GM12892 (cell line): ENCODE results near the gene PRPSAP2.

Source experiments
- POLR2A ChIP-seq: IDR thresholded peaks from 2 replicates; pipeline ENCODE4 v1.6.1; 2011; ENCODE audit warnings: low read depth, low read length, control low read depth
- POLR2AphosphoS5 ChIP-seq: IDR thresholded peaks from 2 replicates; pipeline ENCODE4 v1.6.1; 2011; ENCODE audit warnings: low read depth, low read length, control low read depth

- TF ChIP-seq POLR2A = no peak
- no peak for TF ChIP-seq POLR2AphosphoS5
Measured at GRCh38 chr17:18950346-18950745, 92.4 kb downstream of the PRPSAP2 start.
